Lung (tissue), 12 donors: ENCODE results near the gene WDHD1. TPM values are rescaled to one million over a fixed set of nuclear protein-coding genes. Genes with fewer than 3 reads are reported as not detected.

Experiments
- ATAC-seq: fragments of 200-7000 bp; cut with Tn5 transposase; one replicate; pipeline ENCODE4 v1.9.1; 2020; ENCODE audit warnings: moderate number of reproducible peaks; ENCODE audit not compliant: insufficient read depth, low FRiP score
- DNase-seq, 3 donors: peaks; one replicate each; pipeline ENCODE4 v3.0.0-alpha.2; 2013 to 2017
- H3K27ac ChIP-seq, 2 donors: one replicate each; pipeline ENCODE4 v1.5.1; 2013; ENCODE audit warnings: mild to moderate bottlenecking in 2 of 2, moderate library complexity in 2 of 2, control low read depth in 1 of 2, inconsistent platforms in 1 of 2, low read depth in 1 of 2, low read length in 1 of 2
- H3K27me3 ChIP-seq, 3 donors: one replicate each; pipeline ENCODE4 v1.5.1; 2013; ENCODE audit warnings: low read length in 2 of 3; ENCODE audit not compliant: control insufficient read depth in 3 of 3, insufficient read depth in 3 of 3
- H3K36me3 ChIP-seq, 4 donors: one replicate each; pipeline ENCODE4 v1.5.1; 2013; ENCODE audit warnings: low read length in 4 of 4, mild to moderate bottlenecking in 1 of 4, moderate library complexity in 1 of 4; ENCODE audit not compliant: control insufficient read depth in 4 of 4, insufficient read depth in 4 of 4
- H3K4me1 ChIP-seq, 5 donors: one replicate each; pipeline ENCODE4 v1.5.1; 2013; ENCODE audit warnings: low read length in 5 of 5, mild to moderate bottlenecking in 2 of 5, moderate library complexity in 1 of 5; ENCODE audit not compliant: control insufficient read depth in 5 of 5, insufficient read depth in 5 of 5
- H3K4me3 ChIP-seq: one replicate; pipeline ENCODE4 v1.5.1; 2013; ENCODE audit warnings: mild to moderate bottlenecking, control low read depth, moderate library complexity
- H3K9ac ChIP-seq, 2 donors: one replicate each; pipeline ENCODE4 v1.5.1; 2013; ENCODE audit warnings: low read length in 2 of 2, control low read depth in 1 of 2; ENCODE audit not compliant: insufficient read depth in 1 of 2
- H3K9me3 ChIP-seq, 4 donors: one replicate each; pipeline ENCODE4 v1.5.1; 2013; ENCODE audit warnings: low read length in 3 of 4, mild to moderate bottlenecking in 1 of 4, moderate library complexity in 1 of 4; ENCODE audit not compliant: control insufficient read depth in 4 of 4, insufficient read depth in 3 of 4
- CTCF ChIP-seq: IDR thresholded peaks from 2 replicates; pipeline ENCODE4 v1.5.1; 2012; ENCODE audit warnings: mild to moderate bottlenecking; ENCODE audit errors: control extremely low read depth, extremely low read depth
- WGBS, 2 donors: extraction: QIAGEN DNeasy Blood & Tissue Kit; methylation state at CpG; one replicate each; pipeline ENCODE4 v1.1.7; 2013; 5-methylcytosine and 5-hydroxymethylcytosine counted together
- polyA plus RNA-seq, 2 donors: library from polyadenylated mRNA; stranded (reverse); fragments of 200-250 nt; gene quantifications; one replicate each; pipeline ENCODE4 v1.2.1, GENCODE V29; 2013
- total RNA-seq, 2 donors: library from RNA; depleted of rRNA in 1 of 2; stranded (reverse); fragments of >200 nt in 1 of 2; gene quantifications; one replicate each; pipeline ENCODE4 v1.2.1, GENCODE V29; 2014 to 2021
- donor health status: control.
- donor health status: control.
- donor health status: Bipolar disorder and iron deficiency.
- donor health status: healthy.
- donor health status: DM: yes; HTN: yes; CAD: no.

Gene WDHD1
- total and polyA plus RNA-seq, 4 donors: 1.9 to 7.1 (median 4.1) TPM

GRCh38 chr14:55073856-55074255 is 47.0 kb upstream of the WDHD1 start:
- WGBS, 2 donors: 60 to 62% methylated on average over 2 of the region's 2 CpGs
- Histone ChIP-seq H3K27me3 (no peaks in the 10 kb centered on the region), H3K4me1 (peaks cover 3 to 15% (median 10%) of the 10 kb centered on the region in 5 donors), H3K36me3 (no peaks in the 10 kb centered on the region), H3K27ac (no peak overlapping the region), H3K9me3 (no peaks in the 10 kb centered on the region), H3K9ac (no peak overlapping the region), H3K4me3 (no peak overlapping the region)
- DNase-seq (peak in 2 of 3 donors; percentile 51 to 61), ATAC-seq (no peak)
- no peak for TF ChIP-seq CTCF

GRCh38 chr14:55071870-55072640 is 45.2 kb upstream of the WDHD1 start:
- no peak for TF ChIP-seq CTCF
- Histone ChIP-seq H3K4me1 (peaks cover 3 to 17% (median 10%) of the 10 kb centered on the region in 5 donors), H3K27me3 (no peaks in the 10 kb centered on the region), H3K4me3 (no peak overlapping the region), H3K9me3 (no peaks in the 10 kb centered on the region), H3K9ac (no peak overlapping the region), H3K27ac (peak overlapping the region; percentile 76 to 84), H3K36me3 (peaks cover 0 to 7% (median 2%) of the 10 kb centered on the region in 4 donors)
- WGBS, 2 donors: 11 to 15% methylated on average over 10 of the region's 10 CpGs
- DNase-seq: peak in 2 of 3 donors; percentile 34 to 45
- ATAC-seq: peak; percentile 78

GRCh38 chr14:55070981-55071411 is 44.1 kb upstream of the WDHD1 start:
- ATAC-seq: no peak
- no peak for TF ChIP-seq CTCF
- no peaks in the 10 kb centered on the region for H3K9me3 ChIP-seq
- DNase-seq: no peak
- H3K4me1 ChIP-seq: peaks cover 3 to 17% (median 10%) of the 10 kb centered on the region in 5 donors
- peaks cover 0 to 7% (median 2%) of the 10 kb centered on the region in 4 donors for H3K36me3 ChIP-seq
- peak overlapping the region in 1 of 2 donors; percentile 10 for H3K27ac ChIP-seq
- 66 to 67% methylated on average over 4 of the region's 4 CpGs for WGBS, 2 donors
- H3K9ac ChIP-seq: no peak overlapping the region
- H3K27me3 ChIP-seq: no peaks in the 10 kb centered on the region
- H3K4me3 ChIP-seq: no peak overlapping the region
